B cell (primary cell): ENCODE data around the gene PUM1. TPM values are rescaled to one million over a fixed set of nuclear protein-coding genes. Genes with fewer than 3 reads are reported as not detected.

Experiments used
- ATAC-seq: fragments of 200-7000 bp; cut with Tn5 transposase; one replicate; pipeline ENCODE4 v1.10.0; 2021; ENCODE audit warnings: low read depth, mild to moderate bottlenecking, moderate number of reproducible peaks, moderate library complexity
- CTCF ChIA-PET: fragments of 350-600 bp; sonication (Branson Sonifier 250); formaldehyde crosslinking; loops from one replicate; lab custom pipeline; 2021; ENCODE audit warnings: antibody characterized with exemption, inconsistent platforms; lab: Charles Lee
- POLR2A ChIA-PET: fragments of 350-600 bp; sonication (Branson Sonifier 250); formaldehyde crosslinking; loops from one replicate; lab custom pipeline; 2021; ENCODE audit warnings: antibody characterized with exemption; lab: Charles Lee
- DNase-seq: peaks from one replicate; pipeline ENCODE4 v3.0.0; 2013
- H2AFZ ChIP-seq: 2 replicates; pipeline ENCODE4 v1.6.1; 2012; ENCODE audit warnings: mild to moderate bottlenecking, low read depth, low read length; ENCODE audit not compliant: insufficient read depth, poor library complexity, severe bottlenecking
- H3K27ac ChIP-seq, 2 donors: 1 replicate in 1 of 2; 2 replicates in 1 of 2; pipeline ENCODE4 v1.5.1; 2012 to 2013; ENCODE audit warnings: low read length in 2 of 2, mild to moderate bottlenecking in 2 of 2, moderate library complexity in 1 of 2
- H3K27me3 ChIP-seq, 4 experiments: fragments of 200-600 bp in 1 of 4; sonication (generic) in 1 of 4; replicated peaks in 1 of 4; 1 replicate in 2 of 4; 2 replicates in 2 of 4; pipeline versions ENCODE4 v1.6.1 to v1.7.0; 2013 to 2016; ENCODE audit warnings: low read length in 3 of 4, mild to moderate bottlenecking in 2 of 4, mixed read lengths in 1 of 4, moderate library complexity in 1 of 4; ENCODE audit not compliant: insufficient read depth in 4 of 4, control insufficient read depth in 3 of 4; ENCODE audit errors: control extremely low read depth in 1 of 4
- H3K36me3 ChIP-seq, 2 experiments: replicated peaks in 1 of 2; 1 replicate in 1 of 2; 2 replicates in 1 of 2; pipeline versions ENCODE4 v1.6.1 to v1.7.1; 2013; ENCODE audit warnings: low read length in 1 of 2; ENCODE audit not compliant: insufficient read depth in 2 of 2, control insufficient read depth in 1 of 2; ENCODE audit errors: control extremely low read depth in 1 of 2, extremely low read depth in 1 of 2
- H3K4me1 ChIP-seq, 2 donors: fragments of 200-600 bp in 1 of 2; sonication (generic) in 1 of 2; 1 replicate in 1 of 2; 2 replicates in 1 of 2; pipeline versions ENCODE4 v1.5.1 to v1.6.1; 2013 to 2017; ENCODE audit warnings: low read length in 2 of 2; ENCODE audit not compliant: control insufficient read depth in 2 of 2, insufficient read depth in 2 of 2
- H3K4me2 ChIP-seq: replicated peaks from 2 replicates; pipeline ENCODE3; 2012; ENCODE audit warnings: mild to moderate bottlenecking, low read depth, low read length; ENCODE audit not compliant: poor library complexity, severe bottlenecking
- H3K4me3 ChIP-seq, 5 experiments: fragments of 200-600 bp in 1 of 5; sonication (generic) in 1 of 5; 1 replicate in 3 of 5; 2 replicates in 2 of 5; pipeline versions ENCODE4 v1.5.1 to v1.7.0; 2011 to 2016; ENCODE audit warnings: low read length in 4 of 5, mild to moderate bottlenecking in 4 of 5, low read depth in 2 of 5, control low read depth in 1 of 5, moderate library complexity in 1 of 5; ENCODE audit not compliant: insufficient read depth in 1 of 5; ENCODE audit errors: control extremely low read depth in 1 of 5, extremely low read depth in 1 of 5
- H3K79me2 ChIP-seq: fragments of 200-600 bp; sonication (generic); one replicate; pipeline ENCODE4 v1.6.0; 2016; ENCODE audit warnings: low read length; ENCODE audit not compliant: control insufficient read depth, insufficient read depth
- H3K9ac ChIP-seq: fragments of 200-600 bp; sonication (generic); 2 replicates; pipeline ENCODE4 v1.6.1; 2017; ENCODE audit warnings: mild to moderate bottlenecking, low read length, moderate library complexity
- H3K9me3 ChIP-seq, 3 donors: one replicate each; pipeline versions ENCODE4 v1.6.1 to v1.7.1; 2013; ENCODE audit warnings: low read length in 2 of 3; ENCODE audit not compliant: control insufficient read depth in 2 of 3, insufficient read depth in 1 of 3; ENCODE audit errors: control extremely low read depth in 1 of 3
- H4K20me1 ChIP-seq: 2 replicates; pipeline ENCODE4 v1.6.0; 2012; ENCODE audit warnings: mild to moderate bottlenecking, low read length; ENCODE audit not compliant: insufficient read depth, control insufficient read depth, poor library complexity, severe bottlenecking
- H3K27ac Mint-ChIP-seq: one replicate; pipeline ENCODE4 v1.8.0; 2021; ENCODE audit warnings: mixed read lengths
- H3K27me3 Mint-ChIP-seq: one replicate; pipeline ENCODE4 v1.8.0; 2021; ENCODE audit warnings: mixed read lengths
- H3K4me1 Mint-ChIP-seq: one replicate; pipeline ENCODE4 v1.8.0; 2021; ENCODE audit warnings: mixed read lengths
- H3K4me3 Mint-ChIP-seq: one replicate; pipeline ENCODE4 v1.8.0; 2021; ENCODE audit warnings: mixed read lengths
- H3K9me3 Mint-ChIP-seq: one replicate; pipeline ENCODE4 v1.8.0; 2022; ENCODE audit warnings: mixed read lengths; ENCODE audit not compliant: insufficient read depth
- EZH2 ChIP-seq: IDR thresholded peaks from 2 replicates; pipeline ENCODE4 v1.6.1; 2012; ENCODE audit warnings: borderline replicate concordance, low read depth, mild to moderate bottlenecking, moderate library complexity, low read length; ENCODE audit not compliant: insufficient read depth, poor library complexity, severe bottlenecking
- WGBS: methylation state at CpG from one replicate; pipeline ENCODE4 v1.1.5; 2013; ENCODE audit warnings: missing lambda C conversion rate; ENCODE audit not compliant: insufficient coverage; 5-methylcytosine and 5-hydroxymethylcytosine counted together
- intact Hi-C: fragments of 100-400 bp; cut with micrococcal nuclease; formaldehyde crosslinking; loops from one replicate; pipeline ENCODE4 v1.10.0; 2022
- polyA plus RNA-seq: library from polyadenylated mRNA; depleted of rRNA; stranded (reverse); fragments of >200 nt; gene quantifications from 2 replicates; pipeline ENCODE4 v1.2.3, GENCODE V29; 2012
- total RNA-seq, 2 donors: library from RNA; stranded (reverse); fragments of 120-200 nt in 1 of 2; gene quantifications; 1 replicate in 1 of 2; 2 replicates in 1 of 2; pipeline versions ENCODE4 v1.2.3 to v1.2.4, GENCODE V29; 2013 to 2022
- TF ChIP-seq, protein P1 (sequence below): fragments of 200-600 bp; IDR thresholded peaks from one replicate; pipeline ENCODE4 v1.8.0; 2022; ENCODE audit warnings: antibody characterized with exemption, mild to moderate bottlenecking

Gene PUM1
- total and polyA plus RNA-seq, 2 donors (not counting 1 experiment from before 2014, with no cell fraction given) = 52.8 to 177 TPM

DNA sequence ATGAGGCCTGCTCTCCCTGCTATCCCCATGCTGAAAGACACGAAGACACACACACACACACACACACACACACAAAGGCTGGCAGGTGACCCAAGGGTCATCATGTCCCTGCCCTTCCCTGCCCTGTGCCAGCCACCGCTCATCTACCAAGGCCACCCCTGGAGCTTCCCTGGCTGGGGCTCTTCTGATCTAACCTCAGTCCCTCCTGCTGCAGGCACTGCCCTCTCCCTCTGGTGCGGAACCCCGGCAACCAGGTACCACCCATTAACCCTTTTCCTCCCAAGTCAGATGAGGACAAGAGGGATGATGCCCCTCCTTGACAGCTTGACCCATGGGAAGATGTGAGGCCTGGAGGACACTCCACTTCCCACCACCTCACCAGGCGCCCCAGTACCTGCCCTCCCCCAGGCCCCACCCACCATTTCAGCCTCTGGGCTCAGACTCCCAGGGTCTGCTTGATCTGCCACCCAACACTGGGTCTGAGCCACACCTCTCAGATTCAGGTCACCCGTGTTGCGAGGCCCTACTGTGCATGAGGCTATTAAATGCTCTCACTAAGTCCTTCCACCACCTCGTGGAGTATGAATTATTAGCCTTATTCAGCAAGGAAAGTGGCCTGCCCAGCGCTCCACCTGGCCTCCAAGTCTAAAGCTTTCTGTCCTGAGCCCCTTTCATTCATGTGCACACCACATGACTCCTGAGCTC lies 159.4 kb downstream of the PUM1 start:
- H3K9me3 ChIP-seq = peaks cover 0 to 14% (median 0%) of the 10 kb centered on the region in 3 donors
- no peaks in the 10 kb centered on the region for H3K9me3 Mint-ChIP-seq
- TF ChIP-seq, protein P1, sequence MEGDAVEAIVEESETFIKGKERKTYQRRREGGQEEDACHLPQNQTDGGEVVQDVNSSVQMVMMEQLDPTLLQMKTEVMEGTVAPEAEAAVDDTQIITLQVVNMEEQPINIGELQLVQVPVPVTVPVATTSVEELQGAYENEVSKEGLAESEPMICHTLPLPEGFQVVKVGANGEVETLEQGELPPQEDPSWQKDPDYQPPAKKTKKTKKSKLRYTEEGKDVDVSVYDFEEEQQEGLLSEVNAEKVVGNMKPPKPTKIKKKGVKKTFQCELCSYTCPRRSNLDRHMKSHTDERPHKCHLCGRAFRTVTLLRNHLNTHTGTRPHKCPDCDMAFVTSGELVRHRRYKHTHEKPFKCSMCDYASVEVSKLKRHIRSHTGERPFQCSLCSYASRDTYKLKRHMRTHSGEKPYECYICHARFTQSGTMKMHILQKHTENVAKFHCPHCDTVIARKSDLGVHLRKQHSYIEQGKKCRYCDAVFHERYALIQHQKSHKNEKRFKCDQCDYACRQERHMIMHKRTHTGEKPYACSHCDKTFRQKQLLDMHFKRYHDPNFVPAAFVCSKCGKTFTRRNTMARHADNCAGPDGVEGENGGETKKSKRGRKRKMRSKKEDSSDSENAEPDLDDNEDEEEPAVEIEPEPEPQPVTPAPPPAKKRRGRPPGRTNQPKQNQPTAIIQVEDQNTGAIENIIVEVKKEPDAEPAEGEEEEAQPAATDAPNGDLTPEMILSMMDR = no peak
- TF ChIP-seq EZH2 = no peak
- 53% methylated on average over 6 of the region's 9 CpGs for WGBS
- intact Hi-C loops = loop anchor here (10.0 kb wide), 1 partner anchor 51 kb away; no protein-coding TSS in a partner anchor
- peak overlapping the region; percentile 11 for H3K4me3 Mint-ChIP-seq
- H3K27me3 Mint-ChIP-seq = peaks cover 47% of the 10 kb centered on the region
- H3K9ac ChIP-seq = no peak overlapping the region
- no peaks in the 10 kb centered on the region for H3K79me2 ChIP-seq
- no peak overlapping the region for H2AFZ ChIP-seq
- H3K4me2 ChIP-seq = no peak overlapping the region
- no peaks in the 10 kb centered on the region for H3K36me3 ChIP-seq
- H3K27ac ChIP-seq = no peak overlapping the region
- ChIA-PET CTCF (interaction anchor here (1.2 to 4.8 kb wide), 3 partner anchors 63 to 123 kb away, joined by 3 to 28 read pairs (median 4); no protein-coding TSS in a partner anchor), POLR2A (no interaction called here)
- H4K20me1 ChIP-seq = no peaks in the 10 kb centered on the region
- peaks cover 0 to 56% (median 19%) of the 10 kb centered on the region in 4 experiments for H3K27me3 ChIP-seq
- DNase-seq (no peak), ATAC-seq (no peak)
- no peak overlapping the region for H3K4me3 ChIP-seq
- H3K27ac Mint-ChIP-seq = no peak overlapping the region
- H3K4me1 ChIP-seq = peaks cover 26 to 30% of the 10 kb centered on the region in 2 donors
- peaks cover 28% of the 10 kb centered on the region for H3K4me1 Mint-ChIP-seq

DNA sequence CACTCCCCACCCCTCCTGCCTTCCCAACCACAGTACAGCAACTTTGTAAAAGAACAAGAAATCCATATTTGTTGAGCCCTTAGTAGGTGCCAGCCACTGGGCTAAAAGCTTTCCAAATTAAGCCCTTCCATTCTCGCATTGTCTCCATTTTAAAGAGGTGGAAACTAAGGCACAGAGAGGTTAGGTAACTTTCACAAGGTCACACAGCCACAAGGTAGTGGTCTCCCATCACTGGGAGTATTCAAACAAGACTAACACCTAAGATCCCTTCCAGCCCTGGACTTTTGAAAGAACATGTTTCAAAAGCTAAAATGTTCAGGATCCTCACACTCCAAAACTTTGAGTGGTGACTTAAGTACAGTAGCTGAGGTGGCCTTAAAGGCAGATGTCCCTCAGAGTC lies 160.1 kb downstream of the PUM1 start:
- Histone ChIP-seq H3K36me3 (no peaks in the 10 kb centered on the region), H3K4me1 (peaks cover 23 to 24% of the 10 kb centered on the region in 2 donors), H3K9me3 (peaks cover 0 to 14% (median 0%) of the 10 kb centered on the region in 3 donors), H3K27me3 (peaks cover 0 to 52% (median 17%) of the 10 kb centered on the region in 4 experiments), H3K4me2 (no peak overlapping the region), H4K20me1 (no peaks in the 10 kb centered on the region), H3K79me2 (no peaks in the 10 kb centered on the region), H3K27ac (no peak overlapping the region), H2AFZ (no peak overlapping the region), H3K4me3 (no peak overlapping the region), H3K9ac (no peak overlapping the region)
- WGBS = 100% methylated on average over 1 of the region's 1 CpG
- H3K4me3 Mint-ChIP-seq = no peak overlapping the region
- H3K27ac Mint-ChIP-seq = no peak overlapping the region
- no peak for ATAC-seq
- POLR2A ChIA-PET = interaction anchor here (0.7 to 1.0 kb wide), 2 partner anchors 13 to 94 kb away, joined by 6 to 8 read pairs; no protein-coding TSS in a partner anchor
- H3K9me3 Mint-ChIP-seq = no peaks in the 10 kb centered on the region
- DNase-seq = no peak
- intact Hi-C loops = loop anchor here (10.0 kb wide), 1 partner anchor 51 kb away; no protein-coding TSS in a partner anchor
- CTCF ChIA-PET = interaction anchor here (1.0 to 4.8 kb wide), 3 partner anchors 19 to 103 kb away, joined by 3 to 28 read pairs (median 3); no protein-coding TSS in a partner anchor
- peaks cover 41% of the 10 kb centered on the region for H3K27me3 Mint-ChIP-seq
- TF ChIP-seq, protein P1 = no peak
- no peak for TF ChIP-seq EZH2
- peaks cover 21% of the 10 kb centered on the region for H3K4me1 Mint-ChIP-seq
